SK-N-MC (cell line): ENCODE measurements around the gene C1QTNF3.

Experiments used
- EZH2 ChIP-seq: fragments of 200-600 bp; sonication (generic); IDR thresholded peaks from one replicate; pipeline ENCODE4 v1.6.1; 2017; ENCODE audit warnings: antibody characterized with exemption
- FOXP2 ChIP-seq: optimal IDR thresholded peaks from 2 replicates; pipeline ENCODE3; 2011; ENCODE audit warnings: mild to moderate bottlenecking, moderate library complexity; ENCODE audit not compliant: insufficient read depth; ENCODE audit errors: extremely low read length, control extremely low read depth
- POLR2AphosphoS5 ChIP-seq: IDR thresholded peaks from 2 replicates; pipeline ENCODE4 v1.6.1; 2012; ENCODE audit warnings: mild to moderate bottlenecking, low read depth, low read length, borderline replicate concordance

- TF ChIP-seq EZH2 (no peak), POLR2AphosphoS5 (no peak), FOXP2 (no peak)
These were observed 21.6 kb upstream of the C1QTNF3 start for GRCh38 chr5:34064656-34065055.
